Nephron progenitor cell (in vitro differentiated cells): ENCODE data around the gene FTO.

Experiments used
- DNase-seq: peaks from one replicate; pipeline ENCODE4 v3.0.0; 2021
- H3K27ac Mint-ChIP-seq: 2 replicates; pipeline ENCODE4 v1.8.0; 2021; ENCODE audit warnings: mild to moderate bottlenecking, moderate library complexity, mixed read lengths
- H3K27me3 Mint-ChIP-seq: 2 replicates; pipeline ENCODE4 v1.8.0; 2021; ENCODE audit warnings: mild to moderate bottlenecking, low read depth, mixed read lengths; ENCODE audit not compliant: poor library complexity
- H3K36me3 Mint-ChIP-seq: 2 replicates; pipeline ENCODE4 v1.8.0; 2021; ENCODE audit warnings: low read depth, mixed read lengths
- H3K4me1 Mint-ChIP-seq: 2 replicates; pipeline ENCODE4 v1.8.0; 2021; ENCODE audit warnings: mixed read lengths
- H3K4me3 Mint-ChIP-seq: 2 replicates; pipeline ENCODE4 v1.8.0; 2021; ENCODE audit warnings: mild to moderate bottlenecking, moderate library complexity, mixed read lengths
- H3K9me3 Mint-ChIP-seq: 2 replicates; pipeline ENCODE4 v1.8.0; 2021; ENCODE audit warnings: mild to moderate bottlenecking, moderate library complexity, mixed read lengths
- TF ChIP-seq, protein P1 (sequence below): fragments of 200-600 bp; sonication (generic); IDR thresholded peaks from 2 replicates; pipeline ENCODE4 v1.5.0; 2021; ENCODE audit warnings: antibody characterized with exemption

FTO gene

DNA sequence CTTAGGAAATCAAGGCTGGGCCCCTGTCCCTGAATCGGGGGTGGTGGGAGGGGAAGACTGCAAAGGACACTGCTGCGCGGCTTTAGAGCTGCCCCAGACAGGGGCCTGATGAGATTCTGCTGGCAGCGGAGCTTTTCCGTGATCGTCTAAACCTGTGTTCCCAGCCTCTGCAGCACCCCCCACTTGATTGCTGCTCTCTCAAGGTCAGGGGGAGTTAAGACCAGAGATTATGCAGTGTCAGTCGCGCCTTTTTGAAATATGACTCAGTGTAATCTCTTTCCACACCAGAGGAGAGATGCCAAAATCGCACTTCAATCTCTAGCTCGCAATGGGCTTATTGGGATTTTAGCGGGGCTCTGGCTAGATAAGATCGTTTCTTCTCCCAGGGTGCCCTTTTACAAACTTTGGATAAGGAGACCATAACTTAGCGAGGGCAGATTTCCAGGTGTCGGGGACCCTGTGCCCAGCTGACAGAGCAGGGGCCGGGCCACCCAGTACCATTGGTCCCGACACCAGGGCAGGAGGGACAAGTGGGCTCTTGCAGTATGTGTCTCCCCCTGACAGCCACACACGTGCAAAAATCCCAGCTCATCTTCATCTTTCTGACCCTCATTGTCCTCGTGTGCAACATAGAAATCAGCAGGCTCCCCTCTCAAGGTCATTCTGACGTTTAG is 495.7 kb downstream of the FTO start:
- Mint-ChIP-seq H3K4me3 (no peak overlapping the region), H3K9me3 (no peaks in the 10 kb centered on the region), H3K27ac (no peak overlapping the region), H3K27me3 (peaks cover 15% of the 10 kb centered on the region), H3K4me1 (peaks cover 25% of the 10 kb centered on the region), H3K36me3 (no peaks in the 10 kb centered on the region)
- TF ChIP-seq, protein P1, sequence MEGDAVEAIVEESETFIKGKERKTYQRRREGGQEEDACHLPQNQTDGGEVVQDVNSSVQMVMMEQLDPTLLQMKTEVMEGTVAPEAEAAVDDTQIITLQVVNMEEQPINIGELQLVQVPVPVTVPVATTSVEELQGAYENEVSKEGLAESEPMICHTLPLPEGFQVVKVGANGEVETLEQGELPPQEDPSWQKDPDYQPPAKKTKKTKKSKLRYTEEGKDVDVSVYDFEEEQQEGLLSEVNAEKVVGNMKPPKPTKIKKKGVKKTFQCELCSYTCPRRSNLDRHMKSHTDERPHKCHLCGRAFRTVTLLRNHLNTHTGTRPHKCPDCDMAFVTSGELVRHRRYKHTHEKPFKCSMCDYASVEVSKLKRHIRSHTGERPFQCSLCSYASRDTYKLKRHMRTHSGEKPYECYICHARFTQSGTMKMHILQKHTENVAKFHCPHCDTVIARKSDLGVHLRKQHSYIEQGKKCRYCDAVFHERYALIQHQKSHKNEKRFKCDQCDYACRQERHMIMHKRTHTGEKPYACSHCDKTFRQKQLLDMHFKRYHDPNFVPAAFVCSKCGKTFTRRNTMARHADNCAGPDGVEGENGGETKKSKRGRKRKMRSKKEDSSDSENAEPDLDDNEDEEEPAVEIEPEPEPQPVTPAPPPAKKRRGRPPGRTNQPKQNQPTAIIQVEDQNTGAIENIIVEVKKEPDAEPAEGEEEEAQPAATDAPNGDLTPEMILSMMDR, result no peak
- no peak for DNase-seq

DNA sequence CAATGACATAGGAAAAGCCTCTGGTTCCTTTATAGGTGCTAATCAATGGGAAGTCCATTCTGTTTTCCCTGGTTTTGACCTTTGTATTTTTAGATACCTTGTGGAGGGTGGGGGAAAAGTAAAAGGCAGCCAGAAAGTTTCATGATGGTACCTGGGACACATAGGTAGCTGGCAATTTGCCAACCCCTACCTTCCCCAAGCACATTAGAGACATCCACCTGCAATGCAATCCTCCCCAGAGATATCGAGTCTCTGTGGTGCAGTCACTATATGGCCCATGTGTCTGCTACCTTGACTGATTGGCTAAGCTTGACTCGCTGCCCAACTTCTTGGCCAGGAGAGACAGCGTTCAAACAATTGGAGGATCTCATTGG is 496.2 kb downstream of the FTO start:
- TF ChIP-seq, protein P1, result no peak
- H3K9me3 Mint-ChIP-seq, result no peaks in the 10 kb centered on the region
- peaks cover 12% of the 10 kb centered on the region for H3K27me3 Mint-ChIP-seq
- H3K4me3 Mint-ChIP-seq, result no peak overlapping the region
- H3K36me3 Mint-ChIP-seq, result no peaks in the 10 kb centered on the region
- DNase-seq, result no peak
- peaks cover 25% of the 10 kb centered on the region for H3K4me1 Mint-ChIP-seq
- H3K27ac Mint-ChIP-seq, result no peak overlapping the region

- Mint-ChIP-seq H3K9me3 (no peaks in the 10 kb centered on the region), H3K4me1 (peaks cover 26% of the 10 kb centered on the region), H3K27me3 (peaks cover 12% of the 10 kb centered on the region), H3K27ac (no peak overlapping the region), H3K36me3 (no peaks in the 10 kb centered on the region), H3K4me3 (no peak overlapping the region)
- TF ChIP-seq, protein P1, result no peak
- DNase-seq, result no peak
Measured at GRCh38 chr16:54200720-54201119, 496.8 kb downstream of the FTO start.

- Mint-ChIP-seq H3K4me3 (no peak overlapping the region), H3K4me1 (peaks cover 23% of the 10 kb centered on the region), H3K9me3 (no peaks in the 10 kb centered on the region), H3K36me3 (no peaks in the 10 kb centered on the region), H3K27me3 (peaks cover 10% of the 10 kb centered on the region), H3K27ac (no peak overlapping the region)
- no peak for DNase-seq
- TF ChIP-seq, protein P1, result no peak
Measured at GRCh38 chr16:54201200-54201599, 497.2 kb downstream of the FTO start.
